IPS-18a (cell line): Measurements from ENCODE around the gene KDM2B.

Experiments
- H3K27ac ChIP-seq: one replicate; pipeline ENCODE4 v1.5.1; 2013; ENCODE audit warnings: low read length
- H3K27me3 ChIP-seq: one replicate; pipeline ENCODE4 v1.6.1; 2013; ENCODE audit warnings: mild to moderate bottlenecking, low read length; ENCODE audit not compliant: control insufficient read depth, insufficient read depth
- H3K36me3 ChIP-seq: one replicate; pipeline ENCODE4 v1.6.1; 2013; ENCODE audit warnings: low read depth, low read length; ENCODE audit not compliant: control insufficient read depth
- H3K4me1 ChIP-seq: one replicate; pipeline ENCODE4 v1.6.1; 2013; ENCODE audit warnings: low read depth, low read length; ENCODE audit not compliant: control insufficient read depth
- H3K4me3 ChIP-seq: one replicate; pipeline ENCODE4 v1.5.1; 2013; ENCODE audit warnings: low read length
- H3K9ac ChIP-seq: one replicate; pipeline ENCODE4 v1.6.1; 2013; ENCODE audit warnings: mild to moderate bottlenecking, low read length, moderate library complexity
- H3K9me3 ChIP-seq: one replicate; pipeline ENCODE4 v1.6.1; 2013; ENCODE audit warnings: low read depth, low read length; ENCODE audit not compliant: control insufficient read depth

The KDM2B gene

GRCh38 chr12:121443193-121443870, 137.5 kb downstream of the KDM2B start:
- H3K4me3 ChIP-seq: no peak overlapping the region
- no peaks in the 10 kb centered on the region for H3K4me1 ChIP-seq
- peaks cover 37% of the 10 kb centered on the region for H3K36me3 ChIP-seq
- H3K9me3 ChIP-seq: no peaks in the 10 kb centered on the region
- no peak overlapping the region for H3K9ac ChIP-seq
- H3K27ac ChIP-seq: no peak overlapping the region
- H3K27me3 ChIP-seq: no peaks in the 10 kb centered on the region

- H3K4me1 ChIP-seq: no peaks in the 10 kb centered on the region
- no peak overlapping the region for H3K9ac ChIP-seq
- no peak overlapping the region for H3K27ac ChIP-seq
- H3K36me3 ChIP-seq: peaks cover 43% of the 10 kb centered on the region
- H3K27me3 ChIP-seq: no peaks in the 10 kb centered on the region
- no peak overlapping the region for H3K4me3 ChIP-seq
- no peaks in the 10 kb centered on the region for H3K9me3 ChIP-seq
These were observed 138.5 kb downstream of the KDM2B start for GRCh38 chr12:121442028-121442948.

- H3K4me1 ChIP-seq: no peaks in the 10 kb centered on the region
- no peak overlapping the region for H3K9ac ChIP-seq
- no peaks in the 10 kb centered on the region for H3K27me3 ChIP-seq
- no peaks in the 10 kb centered on the region for H3K9me3 ChIP-seq
- peaks cover 48% of the 10 kb centered on the region for H3K36me3 ChIP-seq
- H3K4me3 ChIP-seq: no peak overlapping the region
- H3K27ac ChIP-seq: no peak overlapping the region
These were observed 139.3 kb downstream of the KDM2B start for GRCh38 chr12:121441555-121441954.

DNA sequence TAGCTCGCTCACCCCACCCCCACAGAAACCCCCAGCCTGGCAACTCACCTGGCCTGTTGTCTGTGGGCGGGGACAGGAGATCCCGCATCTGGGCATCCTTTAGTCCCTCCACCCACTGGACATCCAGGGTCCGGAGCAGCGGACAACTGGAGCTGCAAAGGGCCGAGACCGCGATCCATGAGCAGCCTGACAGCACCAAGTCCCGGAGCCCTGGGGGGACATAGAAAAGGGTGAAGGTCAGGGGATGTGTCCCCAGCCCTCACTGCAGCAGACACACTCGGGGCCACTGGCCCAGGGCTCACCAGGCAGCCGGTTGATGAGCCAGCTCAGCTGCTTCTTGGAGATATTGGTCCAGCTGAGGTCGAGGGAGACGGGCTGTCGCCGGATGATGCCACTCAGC, 140.1 kb downstream of the KDM2B start:
- Histone ChIP-seq H3K36me3 (peaks cover 53% of the 10 kb centered on the region), H3K9me3 (no peaks in the 10 kb centered on the region), H3K4me1 (no peaks in the 10 kb centered on the region), H3K9ac (no peak overlapping the region), H3K27me3 (no peaks in the 10 kb centered on the region), H3K4me3 (no peak overlapping the region), H3K27ac (no peak overlapping the region)

DNA sequence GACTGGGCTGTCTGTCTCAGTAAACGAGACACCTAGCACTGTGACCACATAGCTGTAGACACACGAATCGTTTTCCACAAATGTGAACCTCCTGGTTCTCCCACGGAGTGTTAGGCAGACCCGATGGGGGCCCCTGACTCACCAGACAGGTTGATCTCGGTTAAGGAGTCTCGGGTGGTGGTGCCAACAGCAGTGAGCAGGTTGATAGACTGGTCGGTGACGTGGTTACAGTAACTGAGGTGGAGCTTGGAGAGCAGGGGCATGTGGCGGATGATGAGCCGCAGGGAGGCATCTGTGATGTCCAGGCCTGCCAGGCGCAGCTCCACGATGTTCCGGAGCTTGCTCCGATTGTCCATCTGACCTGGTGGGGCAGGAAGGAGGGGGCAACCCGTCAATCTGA, 141.1 kb downstream of the KDM2B start:
- H3K4me3 ChIP-seq: no peak overlapping the region
- no peaks in the 10 kb centered on the region for H3K4me1 ChIP-seq
- no peak overlapping the region for H3K27ac ChIP-seq
- peaks cover 56% of the 10 kb centered on the region for H3K36me3 ChIP-seq
- no peak overlapping the region for H3K9ac ChIP-seq
- no peaks in the 10 kb centered on the region for H3K9me3 ChIP-seq
- H3K27me3 ChIP-seq: no peaks in the 10 kb centered on the region

- no peak overlapping the region for H3K9ac ChIP-seq
- H3K4me3 ChIP-seq: no peak overlapping the region
- H3K27me3 ChIP-seq: no peaks in the 10 kb centered on the region
- no peaks in the 10 kb centered on the region for H3K4me1 ChIP-seq
- no peaks in the 10 kb centered on the region for H3K9me3 ChIP-seq
- no peak overlapping the region for H3K27ac ChIP-seq
- peaks cover 56% of the 10 kb centered on the region for H3K36me3 ChIP-seq
These were observed 141.9 kb downstream of the KDM2B start for GRCh38 chr12:121438905-121439304.

GRCh38 chr12:121436706-121437105, 144.1 kb downstream of the KDM2B start:
- Histone ChIP-seq H3K4me1 (no peaks in the 10 kb centered on the region), H3K27ac (no peak overlapping the region), H3K4me3 (no peak overlapping the region), H3K9ac (no peak overlapping the region), H3K36me3 (peaks cover 67% of the 10 kb centered on the region), H3K9me3 (no peaks in the 10 kb centered on the region), H3K27me3 (no peaks in the 10 kb centered on the region)

- Histone ChIP-seq H3K27ac (no peak overlapping the region), H3K4me1 (no peaks in the 10 kb centered on the region), H3K27me3 (no peaks in the 10 kb centered on the region), H3K36me3 (peaks cover 66% of the 10 kb centered on the region), H3K9ac (no peak overlapping the region), H3K9me3 (no peaks in the 10 kb centered on the region), H3K4me3 (no peak overlapping the region)
These were observed 147.9 kb downstream of the KDM2B start for GRCh38 chr12:121432740-121433480.

- Histone ChIP-seq H3K9ac (no peak overlapping the region), H3K27me3 (no peaks in the 10 kb centered on the region), H3K9me3 (no peaks in the 10 kb centered on the region), H3K4me1 (no peaks in the 10 kb centered on the region), H3K27ac (no peak overlapping the region), H3K36me3 (peaks cover 66% of the 10 kb centered on the region), H3K4me3 (no peak overlapping the region)
These were observed 149.9 kb downstream of the KDM2B start for GRCh38 chr12:121430833-121431415.

GRCh38 chr12:121428883-121429282, 151.9 kb downstream of the KDM2B start:
- no peak overlapping the region for H3K9ac ChIP-seq
- no peaks in the 10 kb centered on the region for H3K9me3 ChIP-seq
- H3K27me3 ChIP-seq: no peaks in the 10 kb centered on the region
- H3K4me3 ChIP-seq: no peak overlapping the region
- H3K4me1 ChIP-seq: no peaks in the 10 kb centered on the region
- H3K27ac ChIP-seq: no peak overlapping the region
- H3K36me3 ChIP-seq: peaks cover 79% of the 10 kb centered on the region

DNA sequence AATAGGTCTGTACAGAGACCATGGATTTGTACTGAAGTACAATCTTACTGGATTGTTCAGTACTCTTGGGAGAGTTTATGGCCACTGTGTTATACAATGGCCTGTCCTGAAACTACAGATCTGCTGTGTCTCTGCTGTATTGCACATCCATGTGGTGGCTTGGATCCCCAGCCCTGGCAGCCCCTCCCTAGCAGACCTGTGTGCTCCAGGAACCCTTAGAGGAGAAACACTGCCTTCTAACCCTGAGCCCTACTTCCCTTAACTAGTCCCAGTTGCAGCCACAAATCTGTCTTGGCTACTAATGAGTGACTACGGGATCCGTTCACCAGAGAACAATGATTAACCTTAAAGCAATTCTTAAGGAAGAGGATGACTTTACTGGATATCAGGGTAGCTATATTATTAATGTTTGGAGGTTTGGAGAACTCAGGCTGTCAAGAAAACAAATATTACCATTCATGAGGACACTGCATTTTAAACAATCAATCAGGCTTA, 153.2 kb downstream of the KDM2B start:
- H3K9ac ChIP-seq: no peak overlapping the region
- H3K9me3 ChIP-seq: no peaks in the 10 kb centered on the region
- no peak overlapping the region for H3K4me3 ChIP-seq
- H3K4me1 ChIP-seq: no peaks in the 10 kb centered on the region
- H3K27me3 ChIP-seq: no peaks in the 10 kb centered on the region
- H3K27ac ChIP-seq: no peak overlapping the region
- H3K36me3 ChIP-seq: peaks cover 81% of the 10 kb centered on the region
